ENCODE data around the gene NRDE2. TPM values are rescaled to one million over a fixed set of nuclear protein-coding genes. Genes with fewer than 3 reads are reported as not detected.

NRDE2 gene
- total RNA-seq, 1 donor from 2014 or later = 12.5 TPM

DNA sequence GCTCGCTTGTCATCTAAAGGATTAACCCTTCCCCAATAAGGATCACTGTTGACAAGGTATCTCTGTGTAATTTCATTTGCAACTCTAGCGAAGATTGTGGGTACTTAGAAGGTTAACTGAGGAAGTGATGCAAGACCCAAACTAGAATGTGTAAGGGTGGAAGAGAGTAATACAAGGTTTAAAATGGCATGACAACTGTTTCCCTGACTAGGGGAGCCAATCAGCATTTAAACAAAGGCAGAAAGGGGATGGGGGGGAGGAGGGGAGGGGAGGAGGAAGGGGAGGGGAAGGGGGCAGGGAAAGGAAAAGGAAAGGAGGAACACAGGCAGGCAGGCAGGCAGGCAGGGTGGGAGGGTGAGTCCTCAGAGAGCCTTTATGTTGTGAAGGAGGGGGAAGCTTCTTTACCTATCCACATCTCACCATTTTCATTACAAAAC, 31.1 kb downstream of the NRDE2 start:
- DNase-seq (ENCODE audit: extremely low read depth, low read depth, low spot score) = no peak

DNA sequence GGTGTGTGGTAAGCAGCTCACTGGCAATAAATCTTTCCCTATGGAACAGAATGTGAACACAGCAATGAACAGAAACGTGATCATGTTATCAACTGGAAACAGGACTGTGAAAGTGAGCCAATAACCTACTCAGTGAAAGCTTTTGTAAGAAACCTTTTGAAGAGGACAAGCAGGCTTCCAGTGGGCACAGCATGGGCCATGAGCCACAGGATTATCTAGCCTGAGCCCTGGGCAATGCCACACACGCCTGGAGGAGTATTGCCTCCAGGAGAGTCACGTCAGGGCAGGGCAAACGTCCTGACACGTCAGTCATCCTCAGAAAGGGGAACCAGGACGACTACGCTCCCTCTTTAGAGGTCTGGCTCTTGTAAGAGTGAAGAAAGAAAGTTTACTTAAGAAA, 32.3 kb downstream of the NRDE2 start:
- no peak for DNase-seq (ENCODE audit: extremely low read depth, low read depth, low spot score)

GRCh38 chr14:90297876-90298629, 33.7 kb downstream of the NRDE2 start:
- DNase-seq (ENCODE audit: extremely low read depth, low read depth, low spot score) = no peak

DNA sequence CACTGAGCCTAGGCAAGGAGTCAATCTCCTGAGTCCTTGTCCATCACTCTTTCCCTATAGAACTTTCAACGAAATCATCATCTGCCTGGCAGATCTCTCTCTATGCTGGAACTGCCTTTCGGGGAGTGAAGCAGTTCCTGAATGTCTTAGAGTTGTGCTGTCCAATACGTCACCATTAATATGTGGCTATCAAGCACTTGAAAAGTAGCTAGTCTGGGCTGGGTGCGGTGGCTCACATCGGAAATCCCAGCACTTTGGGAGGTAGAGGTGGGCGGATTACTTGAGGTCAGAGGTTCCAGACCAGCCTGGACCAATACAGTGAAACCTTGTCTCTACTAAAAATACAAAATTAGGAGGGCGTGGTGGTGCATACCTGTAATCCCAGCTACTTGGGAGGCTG, 35.1 kb downstream of the NRDE2 start:
- no peak for DNase-seq (ENCODE audit: extremely low read depth, low read depth, low spot score)

DNA sequence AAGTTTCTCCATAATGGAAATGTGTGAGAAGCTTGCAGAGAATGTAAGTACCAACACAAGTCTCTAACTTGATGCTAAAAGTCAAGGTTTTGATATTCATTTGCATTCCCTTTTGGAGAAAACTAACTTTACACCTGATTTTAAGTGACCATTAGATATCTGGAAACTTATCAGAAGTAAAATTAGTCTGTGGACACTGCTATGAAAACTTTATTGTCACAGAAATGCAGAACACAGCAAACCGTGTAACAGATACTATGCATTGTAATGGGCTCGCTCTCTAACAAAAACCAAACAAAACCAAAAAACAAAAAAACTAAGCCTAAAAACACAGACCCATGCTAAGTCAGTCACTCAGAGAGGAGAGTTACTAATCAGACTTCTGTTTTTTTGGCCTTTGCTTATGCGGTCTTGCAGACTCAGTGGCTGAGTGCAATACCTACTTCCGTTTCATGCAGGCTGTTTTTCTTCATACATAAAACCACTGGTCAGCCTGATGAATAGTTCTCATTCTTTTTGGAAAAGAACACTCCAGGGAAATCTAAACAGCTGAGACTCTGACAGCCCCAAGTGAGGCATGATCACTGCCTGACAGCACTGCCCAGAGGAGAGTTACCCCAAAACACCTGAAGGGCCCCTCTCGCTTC, 35.7 kb downstream of the NRDE2 start:
- no peak for DNase-seq (ENCODE audit: extremely low read depth, low read depth, low spot score)

DNA sequence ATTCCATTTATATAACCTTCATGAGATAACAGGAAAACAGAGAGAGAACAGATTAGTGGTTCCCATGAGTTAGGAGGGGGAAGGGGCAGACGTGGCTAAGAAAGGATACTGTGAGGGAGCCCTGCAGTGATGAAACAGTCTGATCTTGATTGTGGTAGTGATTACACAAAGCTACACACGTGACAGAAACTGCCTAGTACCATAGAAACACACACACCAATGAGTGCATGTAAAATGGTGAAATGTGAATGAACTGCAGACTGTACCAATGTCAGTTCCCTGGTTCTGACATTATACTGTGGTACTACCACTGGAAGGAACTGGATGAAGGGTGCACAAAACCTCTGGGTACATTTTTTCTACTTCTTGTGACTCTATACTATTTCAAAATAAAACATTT, 36.9 kb downstream of the NRDE2 start:
- DNase-seq (ENCODE audit: extremely low read depth, low read depth, low spot score) = no peak

DNA sequence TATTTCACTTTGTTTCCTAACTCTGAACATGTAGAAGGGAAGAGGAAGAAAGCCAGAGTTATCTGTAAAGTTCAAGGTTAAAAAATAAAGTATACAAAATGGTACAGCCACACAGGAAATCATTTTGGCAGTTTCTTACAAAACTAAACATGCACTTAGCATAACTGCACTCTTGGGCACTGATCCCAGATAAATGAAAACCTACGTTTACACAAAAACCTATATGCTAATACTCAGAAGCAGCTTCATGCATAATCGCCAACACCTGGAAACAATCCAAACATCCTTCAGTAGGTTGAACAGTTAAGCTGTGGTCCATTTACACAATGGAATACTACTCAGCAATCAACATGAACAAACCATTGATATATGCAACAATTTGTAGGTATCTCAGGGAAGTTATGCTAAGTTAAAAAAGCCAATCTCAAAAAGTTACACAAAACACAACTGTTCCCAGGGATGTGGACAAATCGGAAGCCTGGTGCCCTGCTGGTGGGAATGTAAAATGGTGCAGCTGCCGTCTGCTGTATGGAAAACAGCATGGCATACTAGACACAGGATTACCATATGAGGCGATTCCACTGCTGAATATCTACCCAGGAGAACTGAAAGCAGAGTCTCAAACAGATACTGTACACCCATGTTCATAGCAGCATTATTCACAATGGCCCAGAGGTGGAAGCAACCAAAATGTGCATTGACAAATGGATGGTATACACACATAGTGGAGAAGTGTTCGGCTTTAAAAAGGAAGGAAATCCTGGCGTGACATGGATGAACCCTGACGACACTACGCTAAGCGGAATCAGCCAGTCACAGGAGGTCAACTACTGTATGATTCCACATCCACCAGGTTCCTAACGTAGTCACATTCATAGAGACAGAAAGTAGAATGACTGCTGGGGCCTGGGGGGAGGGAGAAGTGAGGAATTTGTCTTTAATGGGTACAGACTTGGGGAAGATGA, 37.7 kb downstream of the NRDE2 start:
- DNase-seq (ENCODE audit: extremely low read depth, low read depth, low spot score) = no peak

GRCh38 chr14:90291699-90292098, 40.0 kb downstream of the NRDE2 start:
- no peak for DNase-seq (ENCODE audit: extremely low read depth, low read depth, low spot score)

DNA sequence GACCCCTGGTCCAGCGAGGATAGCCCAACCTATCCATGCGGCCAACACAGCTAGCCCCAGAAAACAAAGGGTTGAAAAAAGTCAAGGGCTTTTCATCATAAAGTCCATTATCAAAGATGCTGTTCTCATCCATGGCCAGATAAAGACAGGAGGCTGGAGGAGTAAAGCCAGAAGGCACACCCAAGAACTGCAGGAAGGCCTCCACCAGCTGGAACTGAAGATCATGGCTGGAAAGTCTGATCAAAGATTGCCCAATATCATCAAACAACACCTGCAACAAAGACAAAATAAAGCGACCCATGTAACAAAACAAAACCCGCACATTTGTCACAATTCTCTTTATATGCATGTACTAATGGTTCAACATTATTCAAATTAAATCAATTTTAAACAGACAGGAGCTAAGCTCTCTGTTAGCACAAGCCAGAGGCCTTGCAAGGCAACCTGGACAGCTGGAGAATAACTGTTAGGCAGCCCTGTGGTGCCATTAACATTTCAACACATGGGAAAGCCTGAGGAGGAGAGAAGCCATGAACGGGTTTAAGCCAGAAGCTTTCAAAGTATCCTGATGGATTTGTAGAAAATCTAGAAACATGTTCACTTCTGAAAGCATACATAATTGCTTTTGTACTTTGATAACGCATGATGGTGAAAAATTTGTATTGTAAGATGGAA, 41.3 kb downstream of the NRDE2 start:
- no peak for DNase-seq (ENCODE audit: extremely low read depth, low read depth, low spot score)

GRCh38 chr14:90288651-90289355, 42.9 kb downstream of the NRDE2 start:
- no peak for DNase-seq (ENCODE audit: extremely low read depth, low read depth, low spot score)

DNA sequence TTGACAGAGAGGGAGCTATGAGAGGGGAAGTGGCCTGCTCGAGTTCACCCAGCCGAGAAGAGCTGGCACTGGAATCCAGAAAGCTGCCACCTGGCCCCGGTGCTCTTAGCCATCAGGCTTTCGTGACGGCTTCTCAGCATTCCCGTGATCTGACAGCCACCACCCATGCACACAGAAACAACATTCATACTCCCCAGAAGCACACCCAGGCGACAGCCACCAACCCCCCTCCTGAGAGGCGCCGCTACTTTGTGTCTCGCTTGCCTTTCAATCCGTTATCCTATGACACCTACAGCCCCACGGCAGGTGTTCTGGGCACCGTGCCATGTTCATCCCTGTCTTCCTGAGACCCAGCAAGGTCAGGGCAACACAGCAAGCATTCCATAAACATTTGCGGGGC, 44.0 kb downstream of the NRDE2 start:
- DNase-seq (ENCODE audit: extremely low read depth, low read depth, low spot score) = no peak

DNA sequence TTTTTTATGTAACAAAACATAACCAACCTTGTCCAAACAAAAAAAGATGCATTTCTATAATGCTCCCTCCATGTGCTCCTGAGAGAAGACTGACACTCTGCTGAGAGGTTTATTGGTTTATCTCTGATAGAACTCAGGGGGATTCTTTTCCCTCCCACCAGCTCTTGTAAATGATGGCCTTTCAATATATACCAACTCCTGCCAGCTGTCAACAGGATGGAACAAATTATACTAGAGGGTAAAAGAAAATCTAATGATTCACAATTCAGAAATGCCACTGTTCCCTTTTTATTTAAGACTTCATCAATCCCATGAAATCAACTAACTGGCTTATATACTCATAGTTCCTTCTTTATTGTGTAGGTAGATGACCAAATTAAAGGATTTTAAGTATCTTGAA, 50.0 kb downstream of the NRDE2 start:
- no peak for DNase-seq (ENCODE audit: extremely low read depth, low read depth, low spot score)

GRCh38 chr14:90281261-90281660, 50.5 kb downstream of the NRDE2 start:
- DNase-seq (ENCODE audit: extremely low read depth, low read depth, low spot score) = no peak

DNA sequence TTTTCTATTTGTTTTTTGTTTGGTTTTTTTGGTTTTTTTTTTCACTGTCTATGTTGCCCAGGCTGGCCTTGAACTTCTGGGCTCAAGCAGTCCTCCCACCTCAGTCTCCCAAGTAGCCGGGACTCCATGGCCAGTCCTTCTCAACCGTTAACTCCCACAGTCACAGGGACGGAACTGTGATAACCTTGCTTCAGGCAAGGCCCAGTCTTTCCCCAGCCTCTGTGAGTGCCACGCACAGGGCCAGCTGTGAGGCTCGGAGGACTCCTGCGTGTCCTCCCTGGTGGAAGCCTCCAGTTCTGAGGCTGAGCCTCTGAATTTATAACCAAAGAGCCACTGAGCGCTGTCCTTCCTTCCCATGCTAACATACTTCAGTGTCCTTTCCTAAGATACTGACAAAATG, 51.6 kb downstream of the NRDE2 start:
- no peak for DNase-seq (ENCODE audit: extremely low read depth, low read depth, low spot score)

DNA sequence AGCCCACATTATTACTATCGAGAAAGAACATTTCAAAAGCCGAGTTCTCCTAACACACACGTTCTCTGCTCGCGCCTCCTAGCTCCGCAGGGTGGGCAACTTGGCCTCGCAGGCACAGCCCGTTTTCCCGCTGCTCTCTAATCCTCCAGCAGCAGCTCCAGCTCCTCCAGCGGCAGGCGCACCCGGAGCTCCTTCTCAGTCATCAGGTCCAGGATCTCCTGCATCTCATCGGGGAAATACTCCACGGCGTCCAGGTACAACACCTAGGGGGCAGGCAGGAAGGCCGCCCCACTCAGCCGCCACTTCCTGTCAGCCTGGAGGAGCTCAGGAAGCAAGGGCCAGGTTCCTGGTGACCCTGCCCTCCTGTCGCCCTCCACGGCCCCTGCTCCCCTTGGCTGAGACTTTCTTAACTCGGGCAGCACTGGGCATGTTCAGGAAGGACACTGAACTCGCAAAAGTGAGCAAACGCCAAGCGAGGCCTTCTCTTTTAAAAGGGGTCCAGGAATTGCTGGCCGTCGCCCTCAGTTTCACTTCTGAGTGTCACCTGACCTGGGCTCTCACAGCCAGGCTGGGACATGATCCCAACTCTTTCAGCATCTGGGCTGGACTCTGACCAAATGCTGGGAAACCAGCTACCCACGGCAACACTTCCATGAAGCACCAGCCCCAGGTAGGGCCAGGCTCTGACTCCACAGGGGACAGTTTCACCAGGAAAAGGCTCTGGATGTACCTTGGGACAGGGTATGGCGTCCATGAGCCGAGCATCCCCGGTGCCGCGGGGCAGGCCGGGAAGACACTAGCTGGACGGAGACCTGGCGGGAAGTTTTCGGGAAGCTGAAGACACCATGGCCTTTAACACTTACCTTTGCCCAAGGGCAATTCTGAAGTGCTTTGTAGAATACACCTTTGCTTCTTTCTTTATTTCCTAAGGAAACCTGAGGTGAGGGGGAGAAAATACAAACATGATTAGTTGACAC, 53.3 kb downstream of the NRDE2 start:
- DNase-seq (ENCODE audit: extremely low read depth, low read depth, low spot score) = no peak

- DNase-seq (ENCODE audit: extremely low read depth, low read depth, low spot score) = no peak
These were observed 54.1 kb downstream of the NRDE2 start for GRCh38 chr14:90277581-90278198.

DNA sequence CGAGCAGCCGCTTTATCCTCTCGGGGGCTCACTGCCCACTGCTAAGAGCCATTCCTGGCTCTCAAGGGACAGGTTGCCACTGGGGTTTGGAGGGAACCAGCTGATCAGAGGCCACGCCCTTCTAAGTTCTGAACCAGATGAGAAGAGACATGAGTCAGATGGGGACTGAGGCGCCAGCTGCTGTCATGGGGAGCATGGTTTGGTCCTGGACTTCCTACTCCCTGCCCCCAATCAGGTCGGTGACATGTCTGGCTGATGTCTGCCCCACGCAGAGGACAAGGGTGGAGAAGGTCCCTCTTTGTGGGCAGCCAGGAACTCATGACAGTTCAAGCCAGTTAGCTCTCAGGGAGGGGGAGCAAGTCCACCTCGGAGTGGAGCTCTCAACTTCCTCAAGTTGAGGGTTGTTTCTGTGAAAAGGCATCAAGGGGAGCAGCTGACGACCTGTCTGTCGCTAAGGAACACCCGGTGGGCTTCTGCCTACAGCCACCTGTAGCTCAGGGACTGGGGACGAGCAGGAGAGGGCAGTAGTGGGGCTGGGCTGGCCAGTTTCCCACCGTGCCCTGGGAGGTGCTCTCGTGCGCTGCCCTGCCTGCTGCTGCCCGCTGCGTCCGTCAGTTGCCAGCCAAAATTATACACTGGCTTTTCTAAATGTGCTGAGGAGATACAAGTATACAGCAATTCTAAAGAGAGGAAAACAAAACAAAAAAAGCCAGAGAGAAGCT, 54.9 kb downstream of the NRDE2 start:
- no peak for DNase-seq (ENCODE audit: extremely low read depth, low read depth, low spot score)

DNA sequence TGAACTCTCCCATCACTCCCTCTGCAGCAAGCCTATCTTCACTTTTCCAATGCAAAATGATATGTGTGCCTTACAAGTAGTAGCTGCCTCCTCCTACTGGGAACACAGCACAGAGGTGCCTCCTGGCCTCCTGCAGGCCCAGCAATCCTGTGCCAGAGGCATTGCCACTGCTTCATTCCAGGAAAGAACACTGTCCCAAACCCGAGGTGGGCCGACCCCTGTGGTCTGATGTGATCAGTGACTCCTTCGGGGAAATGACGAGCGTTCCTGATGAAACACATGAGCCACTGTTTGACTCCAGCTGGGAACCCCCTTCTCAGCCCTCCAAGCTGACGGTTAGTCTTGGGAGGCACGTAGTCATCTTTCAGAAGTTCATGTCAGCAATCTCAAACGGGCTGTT, 55.9 kb downstream of the NRDE2 start:
- no peak for DNase-seq (ENCODE audit: extremely low read depth, low read depth, low spot score)

Measured in glomerular endothelial cell (primary cell).